A673 (cell line): Measurements from ENCODE around the gene MXRA8.

Source experiments
- CTCF ChIP-seq: fragments of 300-800, 200-600 bp; sonication (generic); conservative IDR thresholded peaks from 2 replicates; pipeline ENCODE4 v1.5.1; 2017; ENCODE audit warnings: low read depth, mild to moderate bottlenecking, antibody characterized with exemption, low read length, moderate library complexity, mixed read lengths
- EZH2 ChIP-seq: fragments of 200-600 bp; sonication (generic); IDR thresholded peaks from 2 replicates; pipeline ENCODE4 v1.6.1; 2017; ENCODE audit warnings: borderline replicate concordance, low read depth, mild to moderate bottlenecking, mixed read lengths, antibody characterized with exemption, low read length; ENCODE audit not compliant: poor library complexity, severe bottlenecking

GRCh38 chr1:1344655-1345361, 13.5 kb downstream of the MXRA8 start:
- TF ChIP-seq CTCF: peak; percentile 46
- TF ChIP-seq EZH2: no peak
